HG02885 (cell line): ENCODE results near the gene MKS1.

Source experiments
- ATAC-seq: cut with Tn5 transposase; IDR thresholded peaks from one replicate; pipeline ENCODE4 v1.9.1; 2021; ENCODE audit warnings: mild to moderate bottlenecking; ENCODE audit not compliant: unreplicated experiment, poor library complexity

The MKS1 gene

GRCh38 chr17:58172369-58173071 lies 46.5 kb downstream of the MKS1 start:
- no peak for ATAC-seq

- no peak for ATAC-seq
These were observed 48.4 kb downstream of the MKS1 start for GRCh38 chr17:58170622-58171021.

GRCh38 chr17:58166682-58167081 lies 52.4 kb downstream of the MKS1 start, which contains the start of gene OR4D2:
OR4D2 (plus strand) TSS chr17:58166982; CDS start chr17:58169656, 2,674 bp downstream.
- no peak for ATAC-seq

- no peak for ATAC-seq
These were observed 53.1 kb downstream of the MKS1 start for GRCh38 chr17:58165981-58166380.

- ATAC-seq, result no peak
These were observed 57.5 kb downstream of the MKS1 start for GRCh38 chr17:58161566-58161965.

- no peak for ATAC-seq
These were observed 60.9 kb downstream of the MKS1 start for GRCh38 chr17:58158181-58158580.

GRCh38 chr17:58156839-58157803 lies 61.9 kb downstream of the MKS1 start:
- ATAC-seq, result no peak
